ENCODE data around the gene CSGALNACT2. TPM values are rescaled to one million over a fixed set of nuclear protein-coding genes. Genes with fewer than 3 reads are reported as not detected.
A peak's percentile ranks its signal among the peaks of the same experiment; 100 is the strongest.

Gene CSGALNACT2
- total and polyA plus RNA-seq, 2 donors = 16.1 to 21.2 TPM

DNA sequence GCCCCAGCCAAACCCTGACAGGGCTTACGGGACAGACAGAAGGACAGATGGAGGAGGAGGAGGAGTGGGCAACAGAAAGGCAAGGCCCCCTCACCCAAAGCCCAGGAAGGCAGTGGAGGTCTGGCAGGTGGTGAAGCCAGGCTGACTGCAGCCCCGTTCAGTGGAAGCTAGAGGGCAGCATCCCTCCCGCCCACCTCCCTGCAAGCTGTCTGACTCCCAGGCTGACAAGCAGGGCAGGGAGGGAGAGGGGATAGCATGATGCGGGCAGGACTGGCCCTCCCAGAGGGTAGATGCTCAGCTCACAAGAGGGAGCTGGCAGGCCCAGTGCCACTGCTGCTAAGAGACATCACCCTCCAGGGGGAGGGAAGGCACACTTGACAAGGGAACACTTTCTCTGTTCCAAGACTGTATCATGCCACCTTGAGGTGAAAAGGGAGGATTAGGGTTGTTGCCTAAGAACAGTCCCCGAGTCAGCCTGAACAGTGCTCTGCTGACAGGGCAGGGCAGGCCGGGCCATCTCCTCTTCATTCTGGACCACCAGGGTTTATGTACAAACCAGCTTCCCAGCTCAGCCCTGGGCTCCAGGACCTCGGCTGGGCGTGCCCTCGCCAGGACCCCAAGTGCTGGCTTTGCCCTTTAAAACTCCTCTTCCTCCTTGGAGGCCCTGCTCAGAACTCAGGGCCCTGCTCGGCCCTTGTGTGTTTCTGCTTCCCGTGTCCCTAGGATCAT is 66.9 kb downstream of the CSGALNACT2 start:
- Histone ChIP-seq H3K4me1 (ENCODE audit: control insufficient read depth in 2 of 2, insufficient read depth in 2 of 2, low read length in 2 of 2) (peaks cover 4 to 14% of the 10 kb centered on the region in 2 donors), H3K27ac (ENCODE audit: low read depth in 1 of 2, low read length in 1 of 2) (no peak overlapping the region), H3K36me3 (ENCODE audit: control insufficient read depth in 2 of 2, insufficient read depth in 2 of 2, low read length in 1 of 2) (no peaks in the 10 kb centered on the region), H3K27me3 (ENCODE audit: control insufficient read depth in 2 of 2, insufficient read depth in 1 of 2, low read length in 1 of 2) (no peaks in the 10 kb centered on the region), H3K9me3 (ENCODE audit: control insufficient read depth in 2 of 2, insufficient read depth in 1 of 2, low read length in 1 of 2) (no peaks in the 10 kb centered on the region), H3K4me3 (ENCODE audit: low read length in 2 of 2) (no peak overlapping the region)
- peak in 8 of 9 donors; percentile 23 to 81 (median 56) for DNase-seq (ENCODE audit: low read depth in 6 of 9, low spot score in 9 of 9)
- WGBS = 61% methylated on average over 11 of the region's 11 CpGs

DNA sequence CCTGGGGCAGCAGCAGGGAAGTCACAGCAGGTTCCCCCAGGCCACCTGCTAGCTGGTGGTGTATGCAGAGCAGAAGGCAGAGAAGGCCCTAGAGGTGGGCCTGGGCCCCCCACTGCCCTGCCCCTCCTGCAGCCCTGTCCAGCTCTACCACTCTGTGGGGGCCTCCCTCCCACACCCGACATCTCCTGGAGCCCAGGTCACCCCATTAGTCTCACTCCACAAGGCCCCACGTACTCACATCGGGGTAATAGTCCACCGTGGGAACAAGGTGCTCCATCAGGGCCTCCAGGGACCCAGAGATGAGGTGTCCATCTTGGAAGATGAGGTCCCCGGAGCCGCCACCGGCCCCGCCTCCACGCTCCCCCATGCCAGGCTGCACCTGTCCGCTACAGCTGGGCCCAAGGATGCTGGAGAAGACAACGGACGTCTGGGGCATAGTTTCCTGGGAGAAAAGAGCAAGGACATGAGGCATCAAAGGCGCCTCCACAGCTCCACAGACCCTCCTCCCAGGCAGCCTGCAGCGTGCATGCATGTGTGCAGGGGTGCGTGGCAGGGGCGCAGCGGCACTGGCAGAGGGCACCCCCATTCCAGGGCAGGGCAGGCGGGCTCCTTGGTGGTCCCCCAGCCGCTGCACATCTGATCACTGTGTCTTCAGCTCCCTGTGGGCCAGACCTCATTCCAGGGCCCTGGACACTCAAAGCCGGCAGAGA is 67.6 kb downstream of the CSGALNACT2 start:
- Histone ChIP-seq H3K4me1 (ENCODE audit: control insufficient read depth in 2 of 2, insufficient read depth in 2 of 2, low read length in 2 of 2) (peaks cover 4 to 14% of the 10 kb centered on the region in 2 donors), H3K36me3 (ENCODE audit: control insufficient read depth in 2 of 2, insufficient read depth in 2 of 2, low read length in 1 of 2) (no peaks in the 10 kb centered on the region), H3K4me3 (ENCODE audit: low read length in 2 of 2) (no peak overlapping the region), H3K27ac (ENCODE audit: low read depth in 1 of 2, low read length in 1 of 2) (no peak overlapping the region), H3K27me3 (ENCODE audit: control insufficient read depth in 2 of 2, insufficient read depth in 1 of 2, low read length in 1 of 2) (no peaks in the 10 kb centered on the region), H3K9me3 (ENCODE audit: control insufficient read depth in 2 of 2, insufficient read depth in 1 of 2, low read length in 1 of 2) (no peaks in the 10 kb centered on the region)
- DNase-seq (ENCODE audit: low read depth in 6 of 9, low spot score in 9 of 9) = no peak
- 96% methylated on average over 20 of the region's 20 CpGs for WGBS

DNA sequence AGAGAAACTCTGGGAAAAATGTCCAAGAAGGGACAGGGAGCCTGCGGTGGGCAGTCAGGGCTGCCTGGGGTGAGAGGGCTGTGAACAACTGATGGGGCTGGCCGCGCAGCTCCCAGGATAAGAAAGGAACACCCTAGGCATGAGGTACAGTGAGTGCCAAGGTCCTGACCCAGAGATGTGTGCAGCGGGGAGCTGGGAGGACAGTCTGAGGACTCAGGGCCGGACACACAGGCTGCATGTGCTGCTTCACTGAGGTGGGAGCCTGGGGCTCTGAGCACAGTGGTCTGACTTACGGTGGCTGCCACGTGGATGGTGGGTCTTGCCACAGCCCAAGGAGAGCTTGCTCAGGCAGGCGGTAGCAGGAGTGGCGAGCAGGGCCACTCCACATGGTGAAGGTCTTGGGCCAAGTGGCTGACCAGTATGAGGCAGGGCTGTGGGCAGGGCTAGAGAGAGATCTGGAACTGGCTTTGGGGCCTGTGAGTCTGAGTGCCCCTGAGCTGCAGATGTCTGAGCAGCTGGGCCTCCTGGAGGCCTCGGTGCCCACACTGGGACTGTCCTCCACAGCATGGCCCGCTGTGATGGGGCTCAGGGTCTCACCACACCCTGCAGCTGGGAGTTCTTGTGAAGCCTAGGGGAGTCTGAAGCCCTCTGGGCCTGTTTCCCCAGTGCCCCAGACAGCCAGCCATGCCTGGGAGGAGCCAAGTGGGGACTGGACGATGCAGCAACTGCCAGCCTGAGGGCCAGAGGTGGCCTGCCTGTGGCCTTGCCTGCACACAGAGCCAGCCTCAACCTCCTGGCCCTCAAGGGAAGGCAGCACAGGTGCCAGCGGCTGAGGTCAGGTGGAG is 68.4 kb downstream of the CSGALNACT2 start:
- Histone ChIP-seq H3K4me1 (ENCODE audit: control insufficient read depth in 2 of 2, insufficient read depth in 2 of 2, low read length in 2 of 2) (peaks cover 3 to 13% of the 10 kb centered on the region in 2 donors), H3K9me3 (ENCODE audit: control insufficient read depth in 2 of 2, insufficient read depth in 1 of 2, low read length in 1 of 2) (no peaks in the 10 kb centered on the region), H3K36me3 (ENCODE audit: control insufficient read depth in 2 of 2, insufficient read depth in 2 of 2, low read length in 1 of 2) (no peaks in the 10 kb centered on the region), H3K27ac (ENCODE audit: low read depth in 1 of 2, low read length in 1 of 2) (no peak overlapping the region), H3K27me3 (ENCODE audit: control insufficient read depth in 2 of 2, insufficient read depth in 1 of 2, low read length in 1 of 2) (no peaks in the 10 kb centered on the region), H3K4me3 (ENCODE audit: low read length in 2 of 2) (no peak overlapping the region)
- 99% methylated on average over 13 of the region's 13 CpGs for WGBS
- no peak for DNase-seq (ENCODE audit: low read depth in 6 of 9, low spot score in 9 of 9)

DNA sequence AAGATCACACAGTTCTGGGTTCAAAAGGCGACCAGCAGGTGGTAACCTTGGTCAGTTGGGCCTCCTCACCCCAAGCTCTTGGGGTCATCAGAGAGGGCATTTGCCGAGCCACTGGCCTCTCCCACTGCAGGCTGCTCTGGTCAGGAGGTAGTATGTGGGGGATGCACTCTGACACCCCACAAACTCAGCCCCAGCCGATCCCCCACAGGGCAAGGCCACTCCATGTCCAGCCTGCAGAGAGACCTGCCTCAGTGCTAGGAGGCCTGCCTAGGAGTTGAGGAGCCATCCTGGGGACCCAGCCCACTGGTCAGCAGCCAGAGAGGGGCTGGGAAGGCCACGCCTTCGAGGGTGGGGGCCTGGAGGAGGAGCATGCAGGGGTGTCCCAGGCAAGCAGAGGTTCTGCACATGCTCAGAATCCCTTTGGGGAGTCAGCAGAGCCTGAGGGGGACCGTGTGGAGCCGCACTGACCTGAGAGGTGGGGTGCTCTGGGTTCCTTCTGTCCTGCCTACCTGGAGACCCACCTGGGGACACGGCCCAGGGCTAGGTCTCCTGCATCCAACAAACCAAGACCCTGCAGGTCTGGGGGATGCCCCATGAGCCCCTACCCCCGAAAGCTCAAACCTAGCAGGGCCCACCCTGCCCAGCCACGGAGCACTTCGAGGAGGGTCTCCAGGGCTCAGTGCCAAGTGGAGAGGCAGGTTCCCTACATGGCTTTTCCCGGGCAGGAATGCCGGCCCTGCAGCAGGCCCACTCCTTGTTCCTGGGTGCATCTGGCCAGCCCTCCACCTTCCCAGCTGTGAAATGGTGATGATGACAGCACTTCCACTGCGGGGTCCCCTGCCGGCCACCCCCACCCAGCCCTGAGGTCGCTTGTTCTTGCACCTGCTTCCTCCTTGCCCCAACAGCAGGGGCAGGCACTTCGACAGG is 70.2 kb downstream of the CSGALNACT2 start:
- Histone ChIP-seq H3K4me3 (ENCODE audit: low read length in 2 of 2) (no peak overlapping the region), H3K36me3 (ENCODE audit: control insufficient read depth in 2 of 2, insufficient read depth in 2 of 2, low read length in 1 of 2) (no peaks in the 10 kb centered on the region), H3K27ac (ENCODE audit: low read depth in 1 of 2, low read length in 1 of 2) (no peak overlapping the region), H3K9me3 (ENCODE audit: control insufficient read depth in 2 of 2, insufficient read depth in 1 of 2, low read length in 1 of 2) (no peaks in the 10 kb centered on the region), H3K4me1 (ENCODE audit: control insufficient read depth in 2 of 2, insufficient read depth in 2 of 2, low read length in 2 of 2) (peaks cover 0 to 6% of the 10 kb centered on the region in 2 donors), H3K27me3 (ENCODE audit: control insufficient read depth in 2 of 2, insufficient read depth in 1 of 2, low read length in 1 of 2) (no peaks in the 10 kb centered on the region)
- DNase-seq (ENCODE audit: low read depth in 6 of 9, low spot score in 9 of 9) = no peak
- WGBS = 72% methylated on average over 17 of the region's 17 CpGs

DNA sequence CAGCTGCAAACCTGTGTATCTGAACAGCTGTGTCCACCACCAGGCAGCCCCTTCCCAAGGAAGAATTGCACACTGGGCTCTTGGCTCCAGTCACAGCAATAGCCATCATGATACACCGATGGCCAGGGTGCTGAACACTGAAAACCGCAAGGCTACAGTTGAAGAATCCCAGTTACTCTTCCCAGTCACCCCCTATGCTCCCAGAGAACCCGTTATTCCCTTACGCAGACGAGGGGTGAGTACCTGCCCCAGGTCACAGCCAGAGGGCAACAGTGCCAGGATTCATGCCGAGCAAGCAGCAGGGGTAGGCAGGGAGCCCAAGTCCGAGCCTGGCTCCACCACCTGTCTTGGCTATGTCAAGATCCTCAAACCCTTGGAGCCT is 70.8 kb downstream of the CSGALNACT2 start:
- Histone ChIP-seq H3K4me1 (ENCODE audit: control insufficient read depth in 2 of 2, insufficient read depth in 2 of 2, low read length in 2 of 2) (peaks cover 0 to 6% of the 10 kb centered on the region in 2 donors), H3K36me3 (ENCODE audit: control insufficient read depth in 2 of 2, insufficient read depth in 2 of 2, low read length in 1 of 2) (no peaks in the 10 kb centered on the region), H3K9me3 (ENCODE audit: control insufficient read depth in 2 of 2, insufficient read depth in 1 of 2, low read length in 1 of 2) (no peaks in the 10 kb centered on the region), H3K4me3 (ENCODE audit: low read length in 2 of 2) (no peak overlapping the region), H3K27me3 (ENCODE audit: control insufficient read depth in 2 of 2, insufficient read depth in 1 of 2, low read length in 1 of 2) (no peaks in the 10 kb centered on the region), H3K27ac (ENCODE audit: low read depth in 1 of 2, low read length in 1 of 2) (no peak overlapping the region)
- DNase-seq (ENCODE audit: low read depth in 6 of 9, low spot score in 9 of 9) = no peak
- whole genome bisulfite sequencing = 93% methylated on average over 7 of the region's 7 CpGs

DNA sequence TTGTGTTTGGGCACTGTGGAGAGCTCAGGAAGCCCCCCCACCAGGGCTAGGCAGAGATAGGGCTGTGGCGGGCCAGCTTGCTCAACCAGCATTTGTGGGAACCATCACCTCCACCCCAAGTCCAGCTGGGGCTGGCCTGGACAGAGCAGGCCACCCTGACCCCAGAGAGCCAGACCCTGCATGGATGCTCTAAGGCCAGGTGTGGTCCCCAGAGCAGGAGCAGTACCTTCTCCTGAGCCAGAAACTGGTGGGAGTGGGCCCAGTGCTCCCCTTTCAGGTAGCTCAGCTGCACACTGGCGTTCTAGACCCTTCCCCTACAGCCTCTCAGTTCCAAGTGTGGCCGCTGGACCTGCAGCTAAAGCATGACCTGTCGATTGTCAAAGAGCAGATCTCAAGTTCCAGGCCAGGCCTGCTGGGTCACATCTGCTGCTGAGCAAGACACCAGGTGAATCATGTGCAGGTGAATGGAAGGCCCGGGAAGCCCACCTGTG is 71.5 kb downstream of the CSGALNACT2 start:
- no peaks in the 10 kb centered on the region for H3K27me3 ChIP-seq (ENCODE audit: control insufficient read depth in 2 of 2, insufficient read depth in 1 of 2, low read length in 1 of 2)
- H3K27ac ChIP-seq (ENCODE audit: low read depth in 1 of 2, low read length in 1 of 2) = no peak overlapping the region
- 95% methylated on average over 5 of the region's 5 CpGs for WGBS
- H3K4me1 ChIP-seq (ENCODE audit: control insufficient read depth in 2 of 2, insufficient read depth in 2 of 2, low read length in 2 of 2) = peaks cover 0 to 6% of the 10 kb centered on the region in 2 donors
- no peak for DNase-seq (ENCODE audit: low read depth in 6 of 9, low spot score in 9 of 9)
- no peak overlapping the region for H3K4me3 ChIP-seq (ENCODE audit: low read length in 2 of 2)
- H3K9me3 ChIP-seq (ENCODE audit: control insufficient read depth in 2 of 2, insufficient read depth in 1 of 2, low read length in 1 of 2) = no peaks in the 10 kb centered on the region
- no peaks in the 10 kb centered on the region for H3K36me3 ChIP-seq (ENCODE audit: control insufficient read depth in 2 of 2, insufficient read depth in 2 of 2, low read length in 1 of 2)

DNA sequence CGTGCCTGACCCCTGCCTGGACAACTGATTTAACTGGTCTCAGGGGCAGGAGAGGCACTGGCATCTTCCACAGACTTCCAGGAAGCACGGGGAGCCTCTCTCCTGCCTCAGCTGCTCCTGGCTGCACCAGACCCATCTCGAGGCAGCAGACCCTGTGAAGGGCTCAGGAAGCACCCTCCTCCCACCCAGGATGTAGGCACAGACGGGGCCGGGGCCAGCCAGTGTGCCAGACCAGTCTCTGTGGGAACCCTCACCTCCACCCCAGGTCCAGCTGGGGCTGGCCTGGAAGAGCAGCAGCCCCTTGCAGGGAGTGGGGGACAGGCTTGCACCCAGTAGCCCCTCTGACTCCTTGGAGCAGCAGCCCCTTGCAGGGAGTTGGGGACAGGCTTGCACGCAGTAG is 72.3 kb downstream of the CSGALNACT2 start:
- no peak overlapping the region for H3K27ac ChIP-seq (ENCODE audit: low read depth in 1 of 2, low read length in 1 of 2)
- H3K4me1 ChIP-seq (ENCODE audit: control insufficient read depth in 2 of 2, insufficient read depth in 2 of 2, low read length in 2 of 2) = peaks cover 0 to 3% of the 10 kb centered on the region in 2 donors
- WGBS = 68% methylated on average over 6 of the region's 6 CpGs
- no peak overlapping the region for H3K4me3 ChIP-seq (ENCODE audit: low read length in 2 of 2)
- no peaks in the 10 kb centered on the region for H3K36me3 ChIP-seq (ENCODE audit: control insufficient read depth in 2 of 2, insufficient read depth in 2 of 2, low read length in 1 of 2)
- no peak for DNase-seq (ENCODE audit: low read depth in 6 of 9, low spot score in 9 of 9)
- peaks cover 0 to 5% of the 10 kb centered on the region in 2 donors for H3K27me3 ChIP-seq (ENCODE audit: control insufficient read depth in 2 of 2, insufficient read depth in 1 of 2, low read length in 1 of 2)
- no peaks in the 10 kb centered on the region for H3K9me3 ChIP-seq (ENCODE audit: control insufficient read depth in 2 of 2, insufficient read depth in 1 of 2, low read length in 1 of 2)

DNA sequence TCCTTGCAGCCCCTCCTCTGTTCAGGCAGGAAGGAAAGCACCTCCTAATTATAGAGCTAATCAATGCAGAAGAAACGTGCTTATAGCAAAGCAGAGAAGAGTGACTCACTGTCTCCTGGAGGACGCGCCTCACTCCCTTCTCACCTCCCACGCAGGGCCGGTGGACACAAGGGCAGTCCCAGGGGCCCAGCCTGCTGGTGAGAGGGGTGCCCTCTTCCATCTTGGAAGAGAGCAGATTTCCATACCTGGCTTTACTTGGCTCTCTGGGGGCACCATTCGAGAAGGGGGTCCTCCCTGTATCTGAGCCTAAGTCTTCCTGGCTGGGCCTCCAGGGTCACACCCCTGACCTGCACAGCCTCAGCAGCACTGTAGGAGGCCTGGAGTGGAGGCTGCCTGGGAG is 72.8 kb downstream of the CSGALNACT2 start:
- no peak overlapping the region for H3K27ac ChIP-seq (ENCODE audit: low read depth in 1 of 2, low read length in 1 of 2)
- 93% methylated on average over 6 of the region's 6 CpGs for WGBS
- DNase-seq (ENCODE audit: low read depth in 6 of 9, low spot score in 9 of 9) = no peak
- peaks cover 0 to 3% of the 10 kb centered on the region in 2 donors for H3K4me1 ChIP-seq (ENCODE audit: control insufficient read depth in 2 of 2, insufficient read depth in 2 of 2, low read length in 2 of 2)
- H3K9me3 ChIP-seq (ENCODE audit: control insufficient read depth in 2 of 2, insufficient read depth in 1 of 2, low read length in 1 of 2) = no peaks in the 10 kb centered on the region
- no peak overlapping the region for H3K4me3 ChIP-seq (ENCODE audit: low read length in 2 of 2)
- H3K36me3 ChIP-seq (ENCODE audit: control insufficient read depth in 2 of 2, insufficient read depth in 2 of 2, low read length in 1 of 2) = no peaks in the 10 kb centered on the region
- peaks cover 0 to 10% of the 10 kb centered on the region in 2 donors for H3K27me3 ChIP-seq (ENCODE audit: control insufficient read depth in 2 of 2, insufficient read depth in 1 of 2, low read length in 1 of 2)
